Panc1 (cell line): Measurements from ENCODE around the gene KCNQ1.

Source experiments
- POLR2AphosphoS5 ChIP-seq: IDR thresholded peaks from 2 replicates; pipeline ENCODE4 v1.6.1; 2012; ENCODE audit warnings: mild to moderate bottlenecking, low read depth, low read length, moderate library complexity
- SIN3A ChIP-seq: IDR thresholded peaks from 2 replicates; pipeline ENCODE4 v1.6.1; 2012; ENCODE audit warnings: low read depth, mild to moderate bottlenecking, low read length, moderate library complexity, borderline replicate concordance; ENCODE audit not compliant: insufficient read depth
- TF ChIP-seq, protein P1 (sequence below): fragments of 450-650 bp; IDR thresholded peaks from 2 replicates; pipeline ENCODE4 v1.5.1; 2017; ENCODE audit warnings: mild to moderate bottlenecking
- TF ChIP-seq, protein P2 (sequence below), 2 experiments: IDR thresholded peaks; 2 replicates each; pipeline ENCODE4 v1.6.1; 2011 to 2012; ENCODE audit warnings: low read depth in 2 of 2, control low read depth in 1 of 2, low read length in 1 of 2, mild to moderate bottlenecking in 1 of 2, moderate library complexity in 1 of 2; ENCODE audit not compliant: insufficient read depth in 1 of 2

DNA sequence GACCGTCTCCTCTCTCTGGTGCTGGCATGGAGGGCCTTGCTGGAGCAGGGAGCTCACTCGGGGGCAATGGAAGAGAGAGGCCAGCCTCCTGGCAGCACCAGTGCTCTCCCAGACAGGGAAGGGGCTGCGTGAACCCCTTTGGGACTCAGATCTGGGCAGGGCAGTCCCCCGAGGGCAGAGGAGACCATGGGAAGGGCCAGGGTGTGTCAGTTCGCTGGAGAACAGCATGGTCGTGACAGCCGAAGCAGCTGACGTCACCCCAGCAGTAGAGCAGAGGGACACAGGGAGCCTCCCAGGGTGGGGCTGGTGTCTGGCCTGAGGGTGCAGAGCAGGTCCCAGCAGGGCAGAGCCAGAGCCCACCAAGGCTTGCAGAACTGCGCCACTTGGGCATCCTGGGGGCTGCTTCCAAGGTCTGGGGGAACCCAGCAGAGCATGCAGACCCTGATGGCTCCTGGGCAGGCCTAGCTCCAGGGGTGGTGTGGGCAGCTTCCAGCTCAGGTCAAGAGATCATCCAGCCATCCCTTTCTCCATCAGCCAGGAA is 326.0 kb downstream of the KCNQ1 start:
- TF ChIP-seq, protein P1, sequence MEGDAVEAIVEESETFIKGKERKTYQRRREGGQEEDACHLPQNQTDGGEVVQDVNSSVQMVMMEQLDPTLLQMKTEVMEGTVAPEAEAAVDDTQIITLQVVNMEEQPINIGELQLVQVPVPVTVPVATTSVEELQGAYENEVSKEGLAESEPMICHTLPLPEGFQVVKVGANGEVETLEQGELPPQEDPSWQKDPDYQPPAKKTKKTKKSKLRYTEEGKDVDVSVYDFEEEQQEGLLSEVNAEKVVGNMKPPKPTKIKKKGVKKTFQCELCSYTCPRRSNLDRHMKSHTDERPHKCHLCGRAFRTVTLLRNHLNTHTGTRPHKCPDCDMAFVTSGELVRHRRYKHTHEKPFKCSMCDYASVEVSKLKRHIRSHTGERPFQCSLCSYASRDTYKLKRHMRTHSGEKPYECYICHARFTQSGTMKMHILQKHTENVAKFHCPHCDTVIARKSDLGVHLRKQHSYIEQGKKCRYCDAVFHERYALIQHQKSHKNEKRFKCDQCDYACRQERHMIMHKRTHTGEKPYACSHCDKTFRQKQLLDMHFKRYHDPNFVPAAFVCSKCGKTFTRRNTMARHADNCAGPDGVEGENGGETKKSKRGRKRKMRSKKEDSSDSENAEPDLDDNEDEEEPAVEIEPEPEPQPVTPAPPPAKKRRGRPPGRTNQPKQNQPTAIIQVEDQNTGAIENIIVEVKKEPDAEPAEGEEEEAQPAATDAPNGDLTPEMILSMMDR, result no peak
- TF ChIP-seq SIN3A (no peak), POLR2AphosphoS5 (no peak)
- TF ChIP-seq, protein P2, sequence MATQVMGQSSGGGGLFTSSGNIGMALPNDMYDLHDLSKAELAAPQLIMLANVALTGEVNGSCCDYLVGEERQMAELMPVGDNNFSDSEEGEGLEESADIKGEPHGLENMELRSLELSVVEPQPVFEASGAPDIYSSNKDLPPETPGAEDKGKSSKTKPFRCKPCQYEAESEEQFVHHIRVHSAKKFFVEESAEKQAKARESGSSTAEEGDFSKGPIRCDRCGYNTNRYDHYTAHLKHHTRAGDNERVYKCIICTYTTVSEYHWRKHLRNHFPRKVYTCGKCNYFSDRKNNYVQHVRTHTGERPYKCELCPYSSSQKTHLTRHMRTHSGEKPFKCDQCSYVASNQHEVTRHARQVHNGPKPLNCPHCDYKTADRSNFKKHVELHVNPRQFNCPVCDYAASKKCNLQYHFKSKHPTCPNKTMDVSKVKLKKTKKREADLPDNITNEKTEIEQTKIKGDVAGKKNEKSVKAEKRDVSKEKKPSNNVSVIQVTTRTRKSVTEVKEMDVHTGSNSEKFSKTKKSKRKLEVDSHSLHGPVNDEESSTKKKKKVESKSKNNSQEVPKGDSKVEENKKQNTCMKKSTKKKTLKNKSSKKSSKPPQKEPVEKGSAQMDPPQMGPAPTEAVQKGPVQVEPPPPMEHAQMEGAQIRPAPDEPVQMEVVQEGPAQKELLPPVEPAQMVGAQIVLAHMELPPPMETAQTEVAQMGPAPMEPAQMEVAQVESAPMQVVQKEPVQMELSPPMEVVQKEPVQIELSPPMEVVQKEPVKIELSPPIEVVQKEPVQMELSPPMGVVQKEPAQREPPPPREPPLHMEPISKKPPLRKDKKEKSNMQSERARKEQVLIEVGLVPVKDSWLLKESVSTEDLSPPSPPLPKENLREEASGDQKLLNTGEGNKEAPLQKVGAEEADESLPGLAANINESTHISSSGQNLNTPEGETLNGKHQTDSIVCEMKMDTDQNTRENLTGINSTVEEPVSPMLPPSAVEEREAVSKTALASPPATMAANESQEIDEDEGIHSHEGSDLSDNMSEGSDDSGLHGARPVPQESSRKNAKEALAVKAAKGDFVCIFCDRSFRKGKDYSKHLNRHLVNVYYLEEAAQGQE (IDR thresholded peaks at IDR 0.05; ENCODE audit: insufficient read depth in 1 of 2, low read depth in 2 of 2, low read length in 1 of 2), result no peak
